ENCODE results near the gene NEK1. TPM values are rescaled to one million over a fixed set of nuclear protein-coding genes. Genes with fewer than 3 reads are reported as not detected.

NEK1 gene, protein sequence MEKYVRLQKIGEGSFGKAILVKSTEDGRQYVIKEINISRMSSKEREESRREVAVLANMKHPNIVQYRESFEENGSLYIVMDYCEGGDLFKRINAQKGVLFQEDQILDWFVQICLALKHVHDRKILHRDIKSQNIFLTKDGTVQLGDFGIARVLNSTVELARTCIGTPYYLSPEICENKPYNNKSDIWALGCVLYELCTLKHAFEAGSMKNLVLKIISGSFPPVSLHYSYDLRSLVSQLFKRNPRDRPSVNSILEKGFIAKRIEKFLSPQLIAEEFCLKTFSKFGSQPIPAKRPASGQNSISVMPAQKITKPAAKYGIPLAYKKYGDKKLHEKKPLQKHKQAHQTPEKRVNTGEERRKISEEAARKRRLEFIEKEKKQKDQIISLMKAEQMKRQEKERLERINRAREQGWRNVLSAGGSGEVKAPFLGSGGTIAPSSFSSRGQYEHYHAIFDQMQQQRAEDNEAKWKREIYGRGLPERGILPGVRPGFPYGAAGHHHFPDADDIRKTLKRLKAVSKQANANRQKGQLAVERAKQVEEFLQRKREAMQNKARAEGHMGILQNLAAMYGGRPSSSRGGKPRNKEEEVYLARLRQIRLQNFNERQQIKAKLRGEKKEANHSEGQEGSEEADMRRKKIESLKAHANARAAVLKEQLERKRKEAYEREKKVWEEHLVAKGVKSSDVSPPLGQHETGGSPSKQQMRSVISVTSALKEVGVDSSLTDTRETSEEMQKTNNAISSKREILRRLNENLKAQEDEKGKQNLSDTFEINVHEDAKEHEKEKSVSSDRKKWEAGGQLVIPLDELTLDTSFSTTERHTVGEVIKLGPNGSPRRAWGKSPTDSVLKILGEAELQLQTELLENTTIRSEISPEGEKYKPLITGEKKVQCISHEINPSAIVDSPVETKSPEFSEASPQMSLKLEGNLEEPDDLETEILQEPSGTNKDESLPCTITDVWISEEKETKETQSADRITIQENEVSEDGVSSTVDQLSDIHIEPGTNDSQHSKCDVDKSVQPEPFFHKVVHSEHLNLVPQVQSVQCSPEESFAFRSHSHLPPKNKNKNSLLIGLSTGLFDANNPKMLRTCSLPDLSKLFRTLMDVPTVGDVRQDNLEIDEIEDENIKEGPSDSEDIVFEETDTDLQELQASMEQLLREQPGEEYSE (N-terminal part only)
- 10.4 TPM for polyA plus RNA-seq (2013, experiment 1 of 2)
- polyA plus RNA-seq (2013, experiment 2 of 2): 10.0 TPM

DNA sequence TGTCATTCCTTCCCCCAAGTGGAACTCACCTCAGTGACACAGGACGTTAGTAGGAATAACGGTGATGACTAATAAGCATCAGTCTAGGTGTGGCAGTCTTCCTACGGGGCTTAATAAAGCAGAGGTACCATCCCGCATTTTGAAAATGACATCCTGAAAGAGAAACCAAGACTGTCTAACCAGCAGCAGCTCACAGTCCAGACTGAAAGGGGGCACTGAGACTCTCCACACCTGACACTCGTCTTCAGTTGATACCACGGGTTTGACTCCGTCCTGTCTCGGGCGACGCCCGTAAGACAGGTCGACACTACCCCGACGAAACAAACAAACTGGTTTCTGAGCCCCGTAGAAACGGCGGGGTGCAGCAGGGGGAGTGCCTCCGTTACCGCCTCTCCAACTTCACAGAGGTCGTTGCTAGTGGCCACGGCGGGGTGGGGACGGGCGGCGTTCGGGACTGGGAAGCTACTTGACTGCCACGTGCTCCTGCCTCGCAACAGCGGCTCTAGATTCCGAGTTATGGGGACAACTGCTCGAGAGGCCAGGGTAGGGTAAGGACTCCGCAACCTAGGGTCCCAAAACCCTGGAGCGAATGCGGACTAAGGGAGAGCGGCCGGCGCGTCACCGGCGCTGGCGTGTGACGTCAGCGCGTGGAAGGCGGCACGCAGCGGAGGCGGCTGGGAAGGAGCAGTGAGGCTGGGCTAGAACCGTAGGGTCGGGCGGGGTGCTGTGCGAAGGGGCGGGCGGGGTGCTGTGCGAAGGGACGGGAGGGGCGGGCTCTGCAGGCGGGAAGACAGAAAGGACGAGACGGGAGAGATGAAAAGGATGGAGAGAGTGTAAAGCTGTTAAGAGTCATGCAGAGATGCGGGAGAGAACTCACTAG is at the start of gene NEK1:
Gene NEK1 (minus strand): TSS at position 593 of the 880 bp plus-strand sequence. CDS start 9,953 bp downstream, outside the sequence.
- no peaks in the 10 kb centered on the region for H3K9me3 ChIP-seq (replicated peaks in 1 of 2; ENCODE audit: control insufficient read depth in 2 of 2, insufficient read depth in 1 of 2, low read depth in 1 of 2, low read length in 2 of 2)
- H3K27ac ChIP-seq (replicated peaks; ENCODE audit: low read length): peak within 1 kb of the TSS; percentile 85
- peak within 1 kb of the TSS; percentile 73 for H3K4me2 ChIP-seq (ENCODE audit: insufficient read depth, low read length, poor library complexity, severe bottlenecking)
- H2BK12ac ChIP-seq (ENCODE audit: low read length): peak within 1 kb of the TSS; percentile 69
- peak within 1 kb of the TSS; percentile 85 for H3K23ac ChIP-seq (ENCODE audit: low read depth, low read length, poor library complexity)
- DNase-seq (ENCODE audit: low spot score): peak; percentile 82
- H3K14ac ChIP-seq (ENCODE audit: low read length): peak within 1 kb of the TSS; percentile 57
- no peak within 1 kb of the TSS for H2BK5ac ChIP-seq (ENCODE audit: low read length)
- H3K9ac ChIP-seq (ENCODE audit: low read depth, low read length, poor library complexity): peak within 1 kb of the TSS; percentile 89
- no peak within 1 kb of the TSS for H4K91ac ChIP-seq (ENCODE audit: low read depth, low read length, poor library complexity)
- H2BK15ac ChIP-seq (ENCODE audit: low read length): peak within 1 kb of the TSS; percentile 45
- H3K27me3 ChIP-seq (ENCODE audit: control insufficient read depth in 3 of 3, insufficient read depth in 3 of 3, low read depth in 1 of 3, low read length in 3 of 3): no peaks in the 10 kb centered on the region
- no peak within 1 kb of the TSS for H2AK5ac ChIP-seq (ENCODE audit: low read depth, low read length)
- no peak within 1 kb of the TSS for H2BK120ac ChIP-seq (ENCODE audit: low read depth, low read length)
- no peak within 1 kb of the TSS for H4K8ac ChIP-seq (ENCODE audit: low read depth, low read length)
- H3K36me3 ChIP-seq (replicated peaks in 1 of 2; ENCODE audit: control insufficient read depth in 2 of 2, insufficient read depth in 2 of 2, low read length in 2 of 2): peaks cover 0 to 7% of the 10 kb centered on the region in 2 donors
- H3K4me1 ChIP-seq (ENCODE audit: control insufficient read depth in 2 of 2, insufficient read depth in 1 of 2, low read depth in 1 of 2, low read length in 2 of 2): peaks cover 0 to 4% of the 10 kb centered on the region in 2 donors
- H3K4me3 ChIP-seq (ENCODE audit: low read length in 2 of 2): peak within 1 kb of the TSS; percentile 68 to 87
- H2AFZ ChIP-seq (ENCODE audit: low read length): peak within 1 kb of the TSS; percentile 96
- no CpG with 5 or more reads among the region's 61 CpGs for WGBS, 2 donors (ENCODE audit: extremely low coverage in 2 of 2, insufficient read length in 2 of 2, insufficient replicate concordance in 1 of 2)
- H3K18ac ChIP-seq (ENCODE audit: low read length): peak within 1 kb of the TSS; percentile 98
- H3K79me1 ChIP-seq (ENCODE audit: low read depth, low read length): peaks cover 2% of the 10 kb centered on the region
- no peak within 1 kb of the TSS for H3K4ac ChIP-seq (ENCODE audit: low read length)

DNA sequence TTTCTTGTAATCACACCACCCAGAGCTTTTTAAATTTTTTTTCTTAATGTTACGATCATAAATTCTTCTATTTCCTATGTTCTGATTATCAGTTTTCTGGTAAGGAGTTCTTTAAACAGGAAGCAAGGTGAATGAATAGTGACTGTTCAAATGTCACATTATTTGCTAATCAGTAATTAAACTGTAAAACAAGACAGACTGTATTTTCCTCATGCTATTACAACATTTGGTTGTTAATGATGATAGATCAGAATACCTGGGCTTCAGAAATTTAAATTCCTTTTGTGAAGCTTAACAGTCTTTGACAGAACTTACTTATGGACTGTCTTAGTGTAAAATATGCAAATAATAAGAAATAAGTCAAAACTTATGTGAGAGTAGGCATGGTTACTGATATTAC is 49.4 kb upstream of the NEK1 start:
- H2BK5ac ChIP-seq (ENCODE audit: low read length): no peak overlapping the region
- H4K91ac ChIP-seq (ENCODE audit: low read depth, low read length, poor library complexity): no peak overlapping the region
- H2BK15ac ChIP-seq (ENCODE audit: low read length): no peak overlapping the region
- H2BK12ac ChIP-seq (ENCODE audit: low read length): no peak overlapping the region
- no peak overlapping the region for H3K4ac ChIP-seq (ENCODE audit: low read length)
- no peak overlapping the region for H4K8ac ChIP-seq (ENCODE audit: low read depth, low read length)
- peaks cover 0 to 7% of the 10 kb centered on the region in 2 donors for H3K9me3 ChIP-seq (replicated peaks in 1 of 2; ENCODE audit: control insufficient read depth in 2 of 2, insufficient read depth in 1 of 2, low read depth in 1 of 2, low read length in 2 of 2)
- no peaks in the 10 kb centered on the region for H3K27me3 ChIP-seq (ENCODE audit: control insufficient read depth in 3 of 3, insufficient read depth in 3 of 3, low read depth in 1 of 3, low read length in 3 of 3)
- no peak overlapping the region for H2BK120ac ChIP-seq (ENCODE audit: low read depth, low read length)
- no peak overlapping the region for H3K9ac ChIP-seq (ENCODE audit: low read depth, low read length, poor library complexity)
- no peak overlapping the region for H3K23ac ChIP-seq (ENCODE audit: low read depth, low read length, poor library complexity)
- no peak overlapping the region for H3K4me2 ChIP-seq (ENCODE audit: insufficient read depth, low read length, poor library complexity, severe bottlenecking)
- no peaks in the 10 kb centered on the region for H3K79me1 ChIP-seq (ENCODE audit: low read depth, low read length)
- H3K27ac ChIP-seq (replicated peaks; ENCODE audit: low read length): no peak overlapping the region
- no peak overlapping the region for H3K18ac ChIP-seq (ENCODE audit: low read length)
- no peak overlapping the region for H2AFZ ChIP-seq (ENCODE audit: low read length)
- peaks cover 2 to 7% of the 10 kb centered on the region in 2 donors for H3K36me3 ChIP-seq (replicated peaks in 1 of 2; ENCODE audit: control insufficient read depth in 2 of 2, insufficient read depth in 2 of 2, low read length in 2 of 2)
- H3K4me3 ChIP-seq (ENCODE audit: low read length in 2 of 2): no peak overlapping the region
- DNase-seq (ENCODE audit: low spot score): no peak
- H3K4me1 ChIP-seq (ENCODE audit: control insufficient read depth in 2 of 2, insufficient read depth in 1 of 2, low read depth in 1 of 2, low read length in 2 of 2): peaks cover 3 to 15% of the 10 kb centered on the region in 2 donors
- H3K14ac ChIP-seq (ENCODE audit: low read length): no peak overlapping the region
- no CpG with 5 or more reads among the region's 1 CpG for WGBS, 2 donors (ENCODE audit: extremely low coverage in 2 of 2, insufficient read length in 2 of 2, insufficient replicate concordance in 1 of 2)
- H2AK5ac ChIP-seq (ENCODE audit: low read depth, low read length): no peak overlapping the region

DNA sequence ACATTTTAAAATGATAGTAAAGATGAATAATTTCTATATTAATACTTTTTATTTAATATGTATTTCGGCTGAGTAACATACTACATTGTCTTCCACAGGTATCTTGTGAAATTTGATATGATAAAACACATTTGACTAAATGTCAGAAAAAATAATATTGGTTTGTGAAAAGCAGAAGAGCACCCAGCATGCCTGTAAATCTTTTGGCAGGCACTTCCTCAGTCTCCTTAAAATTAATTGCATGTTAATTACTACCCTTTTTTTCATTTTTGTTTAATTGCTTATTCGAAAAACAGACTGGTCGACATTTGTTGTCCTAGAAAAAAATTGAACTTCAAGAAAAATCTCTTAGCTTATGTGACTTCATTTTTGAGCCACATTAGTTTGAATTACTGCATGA is 48.5 kb upstream of the NEK1 start:
- no peak for DNase-seq (ENCODE audit: low spot score)
- H3K18ac ChIP-seq (ENCODE audit: low read length): no peak overlapping the region
- no peak overlapping the region for H2BK15ac ChIP-seq (ENCODE audit: low read length)
- H3K36me3 ChIP-seq (replicated peaks in 1 of 2; ENCODE audit: control insufficient read depth in 2 of 2, insufficient read depth in 2 of 2, low read length in 2 of 2): peaks cover 0 to 5% of the 10 kb centered on the region in 2 donors
- H3K9me3 ChIP-seq (replicated peaks in 1 of 2; ENCODE audit: control insufficient read depth in 2 of 2, insufficient read depth in 1 of 2, low read depth in 1 of 2, low read length in 2 of 2): no peaks in the 10 kb centered on the region
- no peak overlapping the region for H3K9ac ChIP-seq (ENCODE audit: low read depth, low read length, poor library complexity)
- H3K4me2 ChIP-seq (ENCODE audit: insufficient read depth, low read length, poor library complexity, severe bottlenecking): no peak overlapping the region
- WGBS, 2 donors (ENCODE audit: extremely low coverage in 2 of 2, insufficient read length in 2 of 2, insufficient replicate concordance in 1 of 2): no CpG with 5 or more reads among the region's 3 CpGs
- no peak overlapping the region for H2BK120ac ChIP-seq (ENCODE audit: low read depth, low read length)
- H3K4me3 ChIP-seq (ENCODE audit: low read length in 2 of 2): peak overlapping the region in 1 of 2 donors; percentile 55
- H4K8ac ChIP-seq (ENCODE audit: low read depth, low read length): no peak overlapping the region
- H2BK5ac ChIP-seq (ENCODE audit: low read length): no peak overlapping the region
- H3K23ac ChIP-seq (ENCODE audit: low read depth, low read length, poor library complexity): no peak overlapping the region
- peaks cover 3 to 15% of the 10 kb centered on the region in 2 donors for H3K4me1 ChIP-seq (ENCODE audit: control insufficient read depth in 2 of 2, insufficient read depth in 1 of 2, low read depth in 1 of 2, low read length in 2 of 2)
- no peak overlapping the region for H2AK5ac ChIP-seq (ENCODE audit: low read depth, low read length)
- no peak overlapping the region for H3K14ac ChIP-seq (ENCODE audit: low read length)
- no peak overlapping the region for H2BK12ac ChIP-seq (ENCODE audit: low read length)
- H3K27ac ChIP-seq (replicated peaks; ENCODE audit: low read length): no peak overlapping the region
- H2AFZ ChIP-seq (ENCODE audit: low read length): no peak overlapping the region
- no peaks in the 10 kb centered on the region for H3K27me3 ChIP-seq (ENCODE audit: control insufficient read depth in 3 of 3, insufficient read depth in 3 of 3, low read depth in 1 of 3, low read length in 3 of 3)
- H4K91ac ChIP-seq (ENCODE audit: low read depth, low read length, poor library complexity): no peak overlapping the region
- H3K79me1 ChIP-seq (ENCODE audit: low read depth, low read length): no peaks in the 10 kb centered on the region
- H3K4ac ChIP-seq (ENCODE audit: low read length): no peak overlapping the region

All from neuronal stem cell (in vitro differentiated cells).